Right lobe of liver (tissue), 6 donors: ENCODE results near the gene WSCD2. TPM values are rescaled to one million over a fixed set of nuclear protein-coding genes. Genes with fewer than 3 reads are reported as not detected.

Experiments
- ATAC-seq, 4 donors: fragments of 200-7000 bp; cut with Tn5 transposase; one replicate each; pipeline ENCODE4 v1.9.1; 2020; ENCODE audit warnings: mild to moderate bottlenecking in 4 of 4, moderate library complexity in 4 of 4
- DNase-seq, 3 donors: peaks; one replicate each; pipeline ENCODE4 v3.0.0-alpha.2; 2020
- H3K27ac ChIP-seq, 3 donors: fragments of 200-600 bp; one replicate each; pipeline ENCODE4 v1.8.0; 2022
- H3K27me3 ChIP-seq, 2 donors: fragments of 200-600 bp; one replicate each; pipeline ENCODE4 v1.8.0; 2022
- H3K36me3 ChIP-seq, 4 donors: fragments of 200-600 bp; sonication (generic) in 1 of 4; one replicate each; pipeline versions ENCODE4 v1.5.1 to v1.8.0; 2017 to 2022; ENCODE audit warnings: control low read depth in 1 of 4
- H3K4me1 ChIP-seq, 4 donors: fragments of 200-600 bp; sonication (generic) in 1 of 4; one replicate each; pipeline versions ENCODE4 v1.5.1 to v1.8.0; 2017 to 2022; ENCODE audit warnings: control low read depth in 1 of 4
- H3K4me3 ChIP-seq, 3 donors: fragments of 200-600 bp; one replicate each; pipeline ENCODE4 v1.8.0; 2022
- H3K9me3 ChIP-seq, 4 donors: fragments of 200-600 bp; sonication (generic) in 1 of 4; one replicate each; pipeline versions ENCODE4 v1.5.1 to v1.8.0; 2017 to 2022; ENCODE audit warnings: control low read depth in 1 of 4
- POLR2A ChIP-seq: fragments of 450-650 bp; IDR thresholded peaks from one replicate; pipeline ENCODE4 v1.6.1; 2017; ENCODE audit warnings: antibody characterized with exemption, mild to moderate bottlenecking
- WGBS: methylation state at CpG from one replicate; pipeline ENCODE4 v1.1.6; 2018; ENCODE audit warnings: low coverage, low lambda C conversion rate; ENCODE audit not compliant: insufficient coverage; ENCODE audit errors: missing lambda C conversion rate; 5-methylcytosine and 5-hydroxymethylcytosine counted together
- intact Hi-C, 2 donors: fragments of 100-400 bp; cut with DNase I; formaldehyde crosslinking; loops; one replicate each; pipeline versions ENCODE4 v1.11.2 to v1.14.1; 2022
- total RNA-seq, 6 experiments: library from RNA; depleted of rRNA in 2 of 6; stranded (reverse); fragments of >200 nt in 2 of 6; fragmentation: NEBNext Ultra II Directional in 3 of 6; extraction: Animal tissue kit (Norgen Biotek cat#: 25700) in 3 of 6; gene quantifications; one replicate each; pipeline versions ENCODE4 v1.1.0 to v1.2.4, GENCODE V29; 2016 to 2023
- TF ChIP-seq, protein P1 (sequence below), 4 donors: fragments of 200-600 bp in 3 of 4; fragments of 450-650 bp in 1 of 4; IDR thresholded peaks; one replicate each; pipeline versions ENCODE4 v1.5.1 to v1.8.0; 2016 to 2022; ENCODE audit warnings: antibody characterized with exemption in 4 of 4, mild to moderate bottlenecking in 2 of 4
- donor health status: DM: no; HTN: yes; CAD: no.
- donor health status: DM: no; HTN: no; CAD: no.
- donor health status: DM: no; HTN: no; CAD: no.
- donor health status: DM: no; HTN: yes; CAD: no.
- donor health status: DM: no; HTN: yes; CAD: no.

WSCD2 gene
- total RNA-seq, 6 experiments from 2014 or later, result not detected

DNA sequence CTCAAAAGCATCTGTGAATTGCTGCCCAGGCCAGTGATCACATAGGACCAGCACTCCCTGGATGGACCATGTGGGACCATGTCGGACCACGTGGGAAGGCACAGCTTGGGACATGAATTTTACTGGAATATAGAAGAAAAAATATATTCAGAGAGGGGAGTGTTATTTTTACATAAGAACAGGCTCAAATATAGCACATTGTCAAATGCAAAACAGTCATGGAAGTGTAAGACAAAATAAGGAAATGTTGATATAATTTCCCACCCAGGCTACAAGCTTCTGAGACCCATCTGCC, 141.7 kb downstream of the WSCD2 start:
- intact Hi-C loops, result no loop called here
- WGBS, result 21% methylated on average over 2 of the region's 2 CpGs
- Histone ChIP-seq H3K27ac (no peak overlapping the region), H3K4me1 (no peaks in the 10 kb centered on the region), H3K27me3 (no peaks in the 10 kb centered on the region), H3K9me3 (no peaks in the 10 kb centered on the region), H3K4me3 (no peak overlapping the region), H3K36me3 (no peaks in the 10 kb centered on the region)
- DNase-seq (no peak), ATAC-seq (no peak)
- TF ChIP-seq, protein P1, sequence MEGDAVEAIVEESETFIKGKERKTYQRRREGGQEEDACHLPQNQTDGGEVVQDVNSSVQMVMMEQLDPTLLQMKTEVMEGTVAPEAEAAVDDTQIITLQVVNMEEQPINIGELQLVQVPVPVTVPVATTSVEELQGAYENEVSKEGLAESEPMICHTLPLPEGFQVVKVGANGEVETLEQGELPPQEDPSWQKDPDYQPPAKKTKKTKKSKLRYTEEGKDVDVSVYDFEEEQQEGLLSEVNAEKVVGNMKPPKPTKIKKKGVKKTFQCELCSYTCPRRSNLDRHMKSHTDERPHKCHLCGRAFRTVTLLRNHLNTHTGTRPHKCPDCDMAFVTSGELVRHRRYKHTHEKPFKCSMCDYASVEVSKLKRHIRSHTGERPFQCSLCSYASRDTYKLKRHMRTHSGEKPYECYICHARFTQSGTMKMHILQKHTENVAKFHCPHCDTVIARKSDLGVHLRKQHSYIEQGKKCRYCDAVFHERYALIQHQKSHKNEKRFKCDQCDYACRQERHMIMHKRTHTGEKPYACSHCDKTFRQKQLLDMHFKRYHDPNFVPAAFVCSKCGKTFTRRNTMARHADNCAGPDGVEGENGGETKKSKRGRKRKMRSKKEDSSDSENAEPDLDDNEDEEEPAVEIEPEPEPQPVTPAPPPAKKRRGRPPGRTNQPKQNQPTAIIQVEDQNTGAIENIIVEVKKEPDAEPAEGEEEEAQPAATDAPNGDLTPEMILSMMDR (IDR thresholded peaks at IDR 0.05), result no peak
- no peak for TF ChIP-seq POLR2A

DNA sequence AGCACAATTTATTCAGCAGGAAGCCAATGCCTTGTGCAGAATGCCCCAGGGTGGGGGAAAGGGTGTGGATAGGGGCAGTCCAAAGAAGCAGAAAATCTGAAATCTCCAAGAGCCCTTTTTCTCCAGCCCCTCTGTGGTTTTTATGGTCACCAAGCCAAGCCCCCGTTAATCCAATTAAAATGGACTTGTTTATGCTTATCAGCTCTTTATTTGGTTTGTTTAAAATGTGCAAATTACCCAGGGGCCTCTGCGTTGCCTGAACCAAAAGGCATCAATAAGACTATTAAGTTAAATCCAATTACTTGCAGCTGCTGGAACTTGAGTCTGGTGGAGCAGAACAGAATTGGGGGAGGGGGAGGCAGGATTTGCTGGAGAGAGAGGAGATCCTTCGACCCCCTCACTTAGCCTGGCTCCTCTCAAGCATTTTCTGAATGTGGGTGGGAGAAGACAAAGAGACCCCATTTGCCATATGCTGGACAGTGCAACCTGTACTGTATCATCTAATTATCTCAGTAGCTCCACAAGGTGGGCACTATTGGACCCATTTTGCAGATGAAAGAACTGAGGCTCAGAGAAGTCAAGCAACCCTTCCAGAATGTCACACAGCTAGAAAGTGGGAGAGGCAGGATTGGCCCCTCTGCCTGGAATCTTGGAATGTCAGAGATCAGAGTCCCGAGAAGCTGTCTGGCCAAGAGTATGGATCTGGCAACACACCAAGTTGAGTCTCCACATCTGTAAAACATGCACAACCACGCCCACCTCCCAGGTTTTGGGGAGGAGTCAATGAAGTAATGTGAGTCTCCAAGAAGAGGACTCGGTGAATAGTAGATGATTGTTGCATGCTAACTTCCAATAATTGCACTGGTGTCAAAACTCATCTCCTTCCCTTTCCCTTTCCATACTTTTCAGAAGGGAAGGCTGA, 143.1 kb downstream of the WSCD2 start:
- no peaks in the 10 kb centered on the region for H3K4me1 ChIP-seq
- ATAC-seq (no peak), DNase-seq (no peak)
- H3K27me3 ChIP-seq, result no peaks in the 10 kb centered on the region
- H3K27ac ChIP-seq, result no peak overlapping the region
- no peaks in the 10 kb centered on the region for H3K36me3 ChIP-seq
- TF ChIP-seq, protein P1 (IDR thresholded peaks at IDR 0.05), result no peak
- TF ChIP-seq POLR2A, result no peak
- no peak overlapping the region for H3K4me3 ChIP-seq
- H3K9me3 ChIP-seq, result no peaks in the 10 kb centered on the region
- WGBS, result 50% methylated on average over 6 of the region's 6 CpGs
- intact Hi-C loops, result no loop called here

DNA sequence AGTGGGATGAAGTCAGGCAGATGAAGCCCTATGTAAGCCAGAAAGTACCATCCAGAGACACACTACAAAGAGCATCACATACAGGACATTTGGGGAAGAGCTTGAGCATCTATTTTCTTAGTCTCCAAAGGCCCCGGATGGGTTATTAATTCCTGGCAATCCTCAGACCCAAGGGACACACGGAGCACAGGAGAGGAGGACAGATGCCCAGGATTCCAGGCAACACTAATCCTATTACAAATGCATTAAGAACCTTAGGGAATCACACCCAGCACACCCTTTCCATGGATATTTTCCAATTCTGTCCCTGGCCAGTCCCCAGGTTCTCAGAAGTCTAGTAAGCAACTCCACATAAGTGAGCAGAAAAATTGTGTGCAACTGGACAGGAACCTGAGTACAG, 144.1 kb downstream of the WSCD2 start:
- H3K36me3 ChIP-seq, result no peaks in the 10 kb centered on the region
- DNase-seq, result no peak
- no peak overlapping the region for H3K27ac ChIP-seq
- no peaks in the 10 kb centered on the region for H3K27me3 ChIP-seq
- H3K9me3 ChIP-seq, result no peaks in the 10 kb centered on the region
- intact Hi-C loops, result no loop called here
- no peak for ATAC-seq
- WGBS, result 38% methylated on average over 2 of the region's 2 CpGs
- no peaks in the 10 kb centered on the region for H3K4me1 ChIP-seq
- TF ChIP-seq POLR2A, result no peak
- TF ChIP-seq, protein P1 (IDR thresholded peaks at IDR 0.05), result no peak
- no peak overlapping the region for H3K4me3 ChIP-seq

DNA sequence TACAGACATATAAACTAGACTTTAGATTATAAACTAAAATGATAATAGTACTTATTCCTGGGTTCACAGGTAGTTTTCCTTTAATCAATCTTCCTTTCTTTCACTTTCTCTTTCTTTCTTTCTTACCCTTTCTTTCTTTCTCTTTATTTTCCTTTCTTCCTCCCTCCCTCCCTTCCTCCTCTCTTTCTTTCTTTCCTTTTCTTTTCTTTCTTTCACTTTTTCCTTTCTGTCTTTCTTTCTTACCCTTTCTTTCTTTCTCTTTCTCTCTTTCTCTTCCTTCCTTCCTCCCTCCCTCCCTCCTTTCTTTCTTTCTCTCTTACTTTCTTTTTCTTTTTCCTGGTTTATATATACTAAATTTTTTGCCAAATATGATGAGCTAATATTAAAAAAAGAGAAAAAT, 148.5 kb downstream of the WSCD2 start:
- H3K4me1 ChIP-seq, result no peaks in the 10 kb centered on the region
- ATAC-seq, result no peak
- no peak overlapping the region for H3K27ac ChIP-seq
- no peaks in the 10 kb centered on the region for H3K9me3 ChIP-seq
- H3K4me3 ChIP-seq, result no peak overlapping the region
- no peaks in the 10 kb centered on the region for H3K36me3 ChIP-seq
- intact Hi-C loops, result no loop called here
- no peaks in the 10 kb centered on the region for H3K27me3 ChIP-seq
- TF ChIP-seq, protein P1 (IDR thresholded peaks at IDR 0.05), result no peak
- TF ChIP-seq POLR2A, result no peak
- DNase-seq, result no peak
